Transverse colon (tissue), 3 donors: Measurements from ENCODE around the gene ANKS1B.

ENCODE experiments used
- EP300 ChIP-seq: sonication (generic); formaldehyde crosslinking; IDR thresholded peaks from one replicate; pipeline ENCODE4 v1.6.1; 2017; ENCODE audit warnings: antibody characterized with exemption, low read depth
- POLR2A ChIP-seq: fragments of 450-650 bp; IDR thresholded peaks from one replicate; pipeline ENCODE4 v1.6.1; 2016; ENCODE audit warnings: antibody characterized with exemption, mild to moderate bottlenecking, moderate library complexity
- TF ChIP-seq, protein P1 (sequence below), 5 experiments: fragments of 200-600 bp in 3 of 5; fragments of 450-650 bp in 2 of 5; sonication (generic) in 3 of 5; IDR thresholded peaks; 1 replicate in 2 of 5; 2 replicates in 3 of 5; pipeline ENCODE4 v1.5.1; 2016 to 2017; ENCODE audit warnings: antibody characterized with exemption in 5 of 5, inconsistent platforms in 3 of 5, mild to moderate bottlenecking in 2 of 5, moderate library complexity in 1 of 5

DNA sequence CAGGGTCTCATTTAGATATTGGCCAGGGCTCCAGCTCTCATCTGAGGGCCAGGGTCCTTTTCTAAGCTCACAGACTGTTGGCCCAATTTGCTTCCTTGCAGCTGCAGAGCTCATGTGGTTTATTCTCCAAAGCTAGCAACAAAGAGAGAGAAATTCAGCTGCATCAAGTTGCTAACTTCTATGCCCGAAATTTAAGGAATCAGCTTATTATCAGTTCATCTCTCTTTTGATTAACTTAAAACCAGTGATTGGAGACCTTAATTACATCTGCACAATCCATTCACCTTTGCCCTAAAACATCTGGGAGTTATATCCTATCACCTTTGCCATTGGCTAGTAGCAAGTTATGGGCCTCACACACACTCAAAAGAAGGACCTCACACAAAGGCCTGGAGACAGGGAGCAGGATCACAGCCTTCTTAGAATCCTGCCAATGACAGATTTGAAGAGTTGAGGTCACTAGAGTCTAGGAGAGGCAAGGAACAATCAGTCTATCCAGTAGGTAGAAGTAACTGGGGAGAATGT, 596.0 kb downstream of the ANKS1B start:
- TF ChIP-seq EP300 (no peak), POLR2A (no peak)
- TF ChIP-seq, protein P1, sequence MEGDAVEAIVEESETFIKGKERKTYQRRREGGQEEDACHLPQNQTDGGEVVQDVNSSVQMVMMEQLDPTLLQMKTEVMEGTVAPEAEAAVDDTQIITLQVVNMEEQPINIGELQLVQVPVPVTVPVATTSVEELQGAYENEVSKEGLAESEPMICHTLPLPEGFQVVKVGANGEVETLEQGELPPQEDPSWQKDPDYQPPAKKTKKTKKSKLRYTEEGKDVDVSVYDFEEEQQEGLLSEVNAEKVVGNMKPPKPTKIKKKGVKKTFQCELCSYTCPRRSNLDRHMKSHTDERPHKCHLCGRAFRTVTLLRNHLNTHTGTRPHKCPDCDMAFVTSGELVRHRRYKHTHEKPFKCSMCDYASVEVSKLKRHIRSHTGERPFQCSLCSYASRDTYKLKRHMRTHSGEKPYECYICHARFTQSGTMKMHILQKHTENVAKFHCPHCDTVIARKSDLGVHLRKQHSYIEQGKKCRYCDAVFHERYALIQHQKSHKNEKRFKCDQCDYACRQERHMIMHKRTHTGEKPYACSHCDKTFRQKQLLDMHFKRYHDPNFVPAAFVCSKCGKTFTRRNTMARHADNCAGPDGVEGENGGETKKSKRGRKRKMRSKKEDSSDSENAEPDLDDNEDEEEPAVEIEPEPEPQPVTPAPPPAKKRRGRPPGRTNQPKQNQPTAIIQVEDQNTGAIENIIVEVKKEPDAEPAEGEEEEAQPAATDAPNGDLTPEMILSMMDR (IDR thresholded peaks at IDR 0.05) = no peak
